NCI-H2029 treated with DMSO at 0.1 percent for 48 hours (cell line): ENCODE results near the gene COA8.

Experiments used
- DNase-seq: peaks from one replicate; lab custom pipeline; 2025; lab: John Stamatoyannopoulos, UW

COA8 gene

DNA sequence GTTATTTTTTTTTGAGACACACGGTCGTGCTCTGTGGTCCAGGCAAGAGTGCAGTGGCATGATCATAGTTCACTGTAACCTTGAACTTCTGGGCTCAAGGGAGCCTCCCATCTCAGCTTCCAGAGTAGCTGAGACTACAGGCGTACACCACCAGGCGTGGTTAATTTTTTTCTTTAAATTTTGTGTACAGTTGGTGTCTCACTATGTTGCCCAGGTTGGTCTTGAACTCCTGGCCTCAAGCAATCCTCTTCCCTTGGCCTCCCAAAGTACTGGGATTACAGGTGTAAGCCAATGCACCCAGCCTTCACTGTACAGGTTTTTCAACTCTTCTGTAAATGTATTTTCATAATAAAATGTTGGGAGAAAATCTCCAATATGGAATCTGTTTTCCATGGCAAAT, 60.5 kb downstream of the COA8 start:
- DNase-seq: no peak

DNA sequence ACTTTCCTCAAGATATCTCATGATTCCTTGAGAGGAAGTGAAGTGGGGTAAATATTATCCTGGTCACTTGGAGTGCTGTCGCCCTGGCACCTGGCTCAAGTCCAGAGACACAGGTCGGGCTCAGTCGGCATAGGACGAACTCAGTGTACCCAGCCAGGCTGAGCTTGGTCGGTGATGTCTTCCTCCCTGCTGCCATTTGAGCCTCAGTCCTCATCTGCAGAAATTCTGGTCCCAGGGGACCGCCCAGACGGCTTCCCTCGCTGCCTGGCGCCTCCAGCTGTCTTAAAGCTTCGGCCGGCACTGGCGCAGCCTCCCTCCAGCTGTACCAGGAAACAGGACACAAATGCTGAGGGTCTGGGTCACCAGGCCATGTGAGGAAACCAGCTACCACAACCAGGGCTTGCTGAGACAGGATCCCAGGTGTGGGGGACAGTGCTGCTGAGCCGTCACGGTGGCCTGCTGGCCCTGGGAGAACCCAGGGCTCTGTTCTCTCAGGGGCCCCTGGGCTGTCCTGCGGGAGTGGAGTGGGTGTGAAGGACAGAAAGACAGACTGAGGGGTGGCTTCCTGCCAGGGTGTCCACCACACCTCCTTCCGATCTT, 61.2 kb downstream of the COA8 start:
- DNase-seq: no peak

DNA sequence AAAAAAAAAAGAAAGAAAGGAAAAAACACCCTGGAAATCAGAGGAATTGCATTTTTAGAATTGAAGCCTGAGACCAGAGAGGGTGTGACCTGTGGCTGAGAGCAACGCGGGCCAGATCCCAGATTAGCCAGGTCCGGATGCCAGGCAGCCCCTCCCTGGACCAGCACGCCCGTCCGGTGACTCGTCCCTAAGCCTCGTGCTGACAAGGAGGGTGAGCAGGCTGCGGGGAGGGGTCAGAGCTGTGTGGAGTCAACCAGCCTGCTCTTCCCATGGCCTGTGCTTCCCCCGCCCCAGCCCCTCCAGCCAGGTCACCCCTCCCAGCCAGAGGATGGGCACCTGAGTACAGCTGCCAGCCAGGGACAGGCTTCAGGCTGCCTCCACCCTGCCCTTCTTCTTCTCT, 62.1 kb downstream of the COA8 start:
- no peak for DNase-seq

DNA sequence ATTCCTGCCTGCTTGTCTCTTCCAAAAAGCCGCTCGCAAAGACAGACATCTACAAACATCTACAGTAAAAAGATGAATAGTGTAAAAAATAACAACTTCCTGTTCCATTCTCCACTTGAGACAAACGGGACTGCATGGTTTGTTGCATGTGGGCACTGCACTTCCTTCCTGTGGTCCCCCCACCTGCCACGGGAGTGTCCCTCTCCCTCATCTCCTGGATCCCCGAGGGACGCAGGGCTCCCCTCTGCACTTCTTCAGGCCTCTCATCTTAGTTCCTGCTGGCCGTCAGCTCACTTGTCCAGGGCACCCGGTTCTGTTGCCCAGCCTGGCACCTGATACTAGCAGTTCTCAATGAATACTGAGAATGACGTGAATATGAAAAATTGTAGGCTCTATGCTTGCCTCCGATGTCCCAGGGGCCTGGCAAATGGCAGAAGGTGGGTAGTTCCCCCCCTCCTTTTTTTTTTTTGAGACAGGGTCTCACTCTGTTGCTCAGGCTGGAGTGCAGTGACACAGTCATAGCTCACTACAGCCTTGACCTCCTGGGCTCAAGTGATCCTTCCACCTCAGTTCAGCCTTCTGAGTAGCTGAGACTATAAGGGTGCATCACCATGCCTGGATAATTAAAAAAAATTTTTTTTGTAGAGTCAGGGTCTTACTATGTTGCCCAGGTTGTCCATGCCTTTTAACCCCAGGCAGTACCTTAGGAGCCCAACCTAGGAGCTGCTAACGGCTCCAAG, 62.8 kb downstream of the COA8 start:
- no peak for DNase-seq

DNA sequence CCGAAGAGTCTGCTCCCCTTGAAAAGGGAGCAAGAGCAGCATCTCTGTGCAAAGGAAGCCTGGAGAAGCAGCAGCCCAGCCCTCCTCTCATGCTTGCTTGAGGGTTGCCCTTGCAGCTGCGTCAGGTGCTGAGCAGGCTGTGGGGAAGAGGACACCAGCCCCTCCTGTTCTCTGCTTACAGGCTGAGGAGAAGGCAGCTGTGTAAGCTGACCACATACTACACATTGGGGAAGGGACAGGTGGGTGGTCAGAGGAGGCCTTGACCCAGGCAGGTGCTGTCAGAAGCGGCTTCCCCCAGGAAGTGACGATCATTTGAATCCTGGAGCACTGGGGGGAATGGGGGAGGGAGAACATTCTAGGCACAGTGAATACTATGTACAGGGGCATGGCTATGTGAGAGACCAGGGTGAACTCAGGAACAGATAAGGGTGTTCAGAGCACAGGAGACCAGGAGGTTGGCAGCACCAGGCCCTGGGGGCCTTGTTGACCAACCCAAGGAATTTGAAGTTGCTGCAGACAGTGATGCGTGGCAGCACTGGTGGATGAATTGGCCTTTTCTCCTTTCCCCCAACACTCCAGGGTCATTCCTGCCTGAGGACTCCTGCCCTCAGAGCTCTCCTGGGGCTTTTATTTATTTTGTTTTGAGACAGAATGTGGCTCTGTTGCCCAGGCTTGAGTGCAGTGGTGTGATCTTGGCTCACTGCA, 63.5 kb downstream of the COA8 start:
- DNase-seq: no peak

DNA sequence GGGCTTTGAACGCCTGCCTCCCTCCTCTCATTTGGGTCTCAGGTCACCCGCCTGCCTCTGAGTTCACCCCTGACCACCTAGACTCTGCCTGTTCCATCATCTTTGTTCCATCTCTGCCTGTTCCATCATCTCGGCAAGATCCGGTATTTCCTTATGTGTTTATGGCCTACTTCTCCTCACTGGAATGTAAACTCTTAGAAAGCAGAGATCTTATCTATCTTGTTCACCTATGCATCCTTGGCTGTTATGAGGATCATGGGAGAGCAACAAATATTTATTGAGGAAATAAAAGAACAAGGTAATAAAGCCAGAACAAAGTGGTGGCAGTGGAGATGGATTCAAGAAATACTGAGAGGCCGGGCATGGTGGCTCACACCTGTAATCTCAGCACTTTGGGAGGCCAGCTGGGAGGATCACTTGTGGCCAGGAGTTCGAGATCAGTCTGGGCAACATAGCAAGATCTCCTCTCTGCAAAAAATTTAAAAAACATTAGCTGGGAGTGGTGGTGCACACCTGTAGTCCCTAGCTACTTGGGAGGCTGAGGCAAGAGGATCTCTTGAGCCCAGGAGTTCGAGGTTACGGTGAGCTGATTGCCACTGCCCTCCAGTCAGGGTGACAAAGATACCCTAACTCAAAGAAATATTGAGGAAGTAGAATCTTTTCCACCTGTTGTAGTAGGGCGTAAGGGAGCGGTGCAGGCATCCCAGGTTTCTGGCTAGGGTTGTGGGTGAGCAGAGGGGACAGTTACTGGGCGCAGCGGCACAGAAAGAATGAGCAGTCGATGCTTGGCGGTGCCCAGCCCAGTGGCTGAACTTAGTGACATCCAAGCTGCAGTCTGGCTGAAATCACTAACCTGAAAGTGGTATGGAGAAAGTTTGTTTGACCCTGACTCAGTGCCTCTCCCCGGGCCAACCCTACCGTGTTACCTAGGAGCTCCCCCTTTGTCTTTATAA, 64.6 kb downstream of the COA8 start:
- no peak for DNase-seq

DNA sequence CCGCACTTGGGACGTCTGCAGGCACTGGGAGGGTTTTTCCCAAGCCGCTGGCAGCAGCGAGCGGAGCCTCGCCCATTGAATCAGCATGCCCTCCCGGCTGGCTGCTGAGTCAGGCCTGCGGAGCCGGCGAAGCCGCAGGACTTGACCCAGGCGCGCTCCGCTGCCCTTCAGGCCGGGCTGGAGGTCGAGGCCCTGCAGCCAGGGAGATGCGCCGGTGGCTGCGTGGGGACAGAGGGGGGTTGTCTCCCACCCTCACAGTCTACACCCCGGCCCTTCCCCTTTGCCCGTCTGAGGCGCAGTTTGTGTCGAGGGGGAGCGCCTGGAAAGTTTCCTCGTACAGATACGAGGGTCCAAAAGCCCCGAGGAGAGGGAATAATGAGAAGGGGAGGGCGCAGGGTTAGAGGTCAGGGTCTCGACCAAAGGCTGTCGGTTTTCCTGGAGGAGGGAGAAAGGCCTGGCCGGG, 65.5 kb downstream of the COA8 start:
- no peak for DNase-seq

DNA sequence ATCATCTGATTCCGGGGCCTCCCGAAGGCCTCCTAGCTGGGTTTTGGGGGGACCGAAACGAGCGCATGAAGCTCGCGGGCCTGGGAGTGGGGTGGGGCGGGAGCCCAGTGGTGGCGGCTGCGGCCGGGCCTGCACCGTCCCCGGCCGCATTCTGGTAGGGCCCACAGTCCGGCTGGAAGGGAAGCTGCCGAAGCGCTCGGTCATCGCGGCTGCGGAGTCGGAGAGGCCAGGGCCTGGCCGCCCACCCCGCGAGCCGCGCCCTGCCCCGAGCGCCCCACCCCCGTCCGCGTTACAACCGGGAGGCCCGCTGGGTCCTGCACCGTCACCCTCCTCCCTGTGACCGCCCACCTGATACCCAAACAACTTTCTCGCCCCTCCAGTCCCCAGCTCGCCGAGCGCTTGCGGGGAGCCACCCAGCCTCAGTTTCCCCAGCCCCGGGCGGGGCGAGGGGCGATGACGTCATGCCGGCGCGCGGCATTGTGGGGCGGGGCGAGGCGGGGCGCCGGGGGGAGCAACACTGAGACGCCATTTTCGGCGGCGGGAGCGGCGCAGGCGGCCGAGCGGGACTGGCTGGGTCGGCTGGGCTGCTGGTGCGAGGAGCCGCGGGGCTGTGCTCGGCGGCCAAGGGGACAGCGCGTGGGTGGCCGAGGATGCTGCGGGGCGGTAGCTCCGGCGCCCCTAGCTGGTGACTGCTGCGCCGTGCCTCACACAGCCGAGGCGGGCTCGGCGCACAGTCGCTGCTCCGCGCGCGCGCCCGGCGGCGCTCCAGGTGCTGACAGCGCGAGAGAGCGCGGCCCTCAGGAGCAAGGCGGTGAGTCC, 66.1 kb downstream of the COA8 start, which contains the start of gene KLC1:
Gene KLC1, plus strand, starts transcription at position 528 of the 819 bp plus-strand sequence. CDS start 25,354 bp downstream, outside the sequence.
- no peak for DNase-seq

DNA sequence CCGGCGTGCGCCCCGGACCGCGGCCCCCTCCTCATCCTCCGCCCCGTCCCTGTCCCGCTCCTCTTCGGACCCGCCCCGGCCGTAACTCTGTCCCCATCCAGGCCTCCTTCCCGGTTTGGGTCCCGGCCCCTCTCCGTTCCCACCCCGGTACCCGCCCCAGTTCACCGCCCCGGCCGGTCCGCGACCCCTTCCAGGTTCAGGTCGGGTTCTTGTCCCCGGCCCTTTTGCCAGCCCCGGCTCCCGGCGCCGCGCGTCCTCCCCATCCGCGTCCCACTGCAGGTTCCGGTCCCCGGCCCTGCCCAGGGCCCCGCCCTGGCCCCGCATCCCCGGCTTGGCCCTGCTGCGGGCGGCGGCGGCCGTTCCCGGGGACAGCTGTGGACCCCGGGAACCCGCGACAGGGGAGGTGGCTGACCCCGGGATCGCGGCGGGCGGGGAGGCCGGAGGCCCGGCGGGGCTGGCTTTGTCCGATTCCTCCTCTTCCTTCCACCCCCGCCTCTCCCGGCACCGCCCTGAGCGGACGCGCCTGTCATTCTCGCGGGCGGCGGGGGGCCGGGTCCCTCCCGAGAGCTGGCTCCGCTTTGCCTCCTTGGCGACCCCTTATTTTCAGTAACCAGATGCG, 66.9 kb downstream of the COA8 start:
- no peak for DNase-seq

DNA sequence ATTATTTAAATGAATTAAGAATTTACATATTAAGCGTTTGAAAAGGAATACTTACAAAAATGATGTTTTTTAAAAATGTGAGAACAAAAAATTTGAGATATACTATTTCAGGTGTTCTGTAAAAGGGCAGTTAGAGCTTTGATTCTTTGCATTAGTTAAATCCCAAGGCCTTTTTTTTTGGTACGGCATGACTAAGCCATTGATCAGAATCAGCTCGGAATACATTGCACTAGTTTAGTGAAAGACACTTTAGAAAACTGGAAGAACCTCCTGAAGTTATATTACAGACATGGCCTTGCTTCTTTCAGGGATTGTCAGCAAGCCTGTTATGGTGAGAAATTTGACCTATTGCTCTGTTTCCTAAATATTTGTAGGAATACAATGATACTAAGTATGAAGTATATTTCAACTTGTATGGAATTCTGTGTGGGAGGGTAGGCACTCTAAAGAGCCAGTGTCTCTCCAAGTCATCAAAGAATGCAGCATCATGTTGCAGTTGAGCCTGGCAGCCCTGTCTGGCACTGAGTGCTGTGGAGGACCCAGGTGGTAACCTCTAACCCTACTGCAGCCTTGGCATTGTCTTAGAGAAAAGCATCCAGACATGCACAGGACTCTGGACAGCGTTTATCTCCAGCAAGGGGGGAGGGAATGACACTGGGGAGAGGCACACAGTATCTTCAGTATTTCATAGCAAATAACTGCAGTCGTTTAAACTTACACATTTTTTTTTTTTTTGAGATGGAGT, 67.8 kb downstream of the COA8 start:
- DNase-seq: no peak

DNA sequence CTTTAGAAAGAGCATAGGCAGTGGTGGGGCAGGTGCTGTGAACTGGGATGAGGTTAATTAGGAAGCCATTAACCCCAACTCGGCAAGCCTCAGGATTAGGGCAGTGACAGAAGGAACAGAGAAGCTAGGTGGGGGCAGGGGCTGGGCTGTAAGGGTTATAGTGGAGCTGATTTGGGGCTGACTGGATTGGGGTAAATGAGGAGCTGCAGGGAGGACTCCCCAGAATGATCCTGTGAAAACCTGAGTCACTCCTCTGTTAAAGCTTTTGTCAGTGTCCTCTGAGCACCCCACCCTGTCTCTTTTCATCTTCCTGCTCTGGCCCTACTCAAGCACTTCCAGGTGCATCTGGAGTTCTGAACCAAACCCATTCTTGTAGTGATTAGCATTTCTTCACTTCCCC, 70.6 kb downstream of the COA8 start:
- DNase-seq: no peak

DNA sequence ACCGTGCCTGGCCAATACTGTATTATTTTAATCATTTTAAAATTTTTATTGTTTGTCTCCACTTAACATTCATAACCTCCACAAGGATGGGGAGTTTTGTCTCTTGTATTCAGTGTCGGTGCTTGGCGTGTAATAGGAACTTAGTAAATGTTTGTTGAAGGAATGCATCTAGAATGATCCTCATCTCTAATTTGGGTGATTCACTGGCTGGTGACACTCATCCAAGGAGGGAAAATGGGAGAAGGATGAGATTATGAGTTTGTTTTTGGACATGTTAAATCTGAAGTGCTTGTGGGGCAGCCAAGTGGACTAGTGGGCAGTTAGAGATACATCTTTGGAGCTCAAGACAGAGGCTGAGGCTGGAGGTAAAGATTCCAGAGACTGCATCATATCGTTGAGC, 71.4 kb downstream of the COA8 start:
- DNase-seq: no peak

DNA sequence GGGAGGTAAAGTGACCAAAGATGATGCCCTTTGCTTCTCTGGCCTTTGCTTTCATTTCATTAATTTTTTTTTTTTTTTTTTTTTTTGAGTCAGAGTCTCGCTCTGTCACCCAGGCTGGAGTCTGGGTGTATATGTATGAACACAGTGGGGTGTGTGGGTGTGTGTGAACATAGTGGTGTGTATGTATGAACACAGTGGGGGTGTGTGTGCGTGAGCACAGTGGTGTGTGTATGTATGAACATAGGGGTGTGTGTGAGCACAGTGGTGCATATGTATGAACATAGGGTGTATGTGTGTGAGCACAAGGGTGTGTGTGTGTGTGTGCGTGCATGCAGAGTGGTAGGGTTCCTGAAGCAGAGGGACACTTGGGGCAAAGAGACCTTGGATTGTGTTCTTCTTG, 75.8 kb downstream of the COA8 start:
- DNase-seq: no peak
